HCT116 (cell line): ENCODE results near the gene OR4D2. TPM values are rescaled to one million over a fixed set of nuclear protein-coding genes. Genes with fewer than 3 reads are reported as not detected.

ENCODE experiments used
- ATAC-seq: fragments of 200-7000 bp; cut with Tn5 transposase; 2 replicates; pipeline ENCODE4 v1.9.1; 2020; ENCODE audit warnings: mild to moderate bottlenecking, moderate library complexity
- BruUV-seq: library from RNA; stranded (reverse); fragments of 400-500 nt; replicated peaks from 2 replicates; lab custom pipeline; 2021; lab: Mats Ljungman, UMichigan
- CTCF ChIA-PET: fragments of 300-600 bp; sonication (Branson Sonifier 250); formaldehyde crosslinking; loops from one replicate; lab custom pipeline; 2021; ENCODE audit warnings: antibody characterized with exemption; lab: Charles Lee
- POLR2A ChIA-PET: fragments of 300-600, 350-600 bp; sonication (Branson Sonifier 250); formaldehyde crosslinking; loops from one replicate; lab custom pipeline; 2021; ENCODE audit warnings: antibody characterized with exemption; lab: Charles Lee
- RAD21 ChIA-PET, 2 experiments: fragments of 300-600 bp; sonication (Branson Sonifier 250); formaldehyde crosslinking; loops; one replicate each; lab custom pipeline; 2023; ENCODE audit warnings: low total read pairs in 2 of 2; ENCODE audit not compliant: uncharacterized antibody in 2 of 2, unreplicated experiment in 2 of 2, low non-redundant PET in 1 of 2; lab: Charles Lee
- DNase-seq: peaks from one replicate; pipeline ENCODE4 v3.0.0-alpha.2; 2010; ENCODE audit warnings: low read depth, low spot score
- H2AFZ ChIP-seq: fragments of 200-600 bp; shearing (Covaris generic), sonication (generic); 2 replicates; pipeline ENCODE4 v1.6.1; 2017; ENCODE audit warnings: low read depth, mixed run types, mixed read lengths, antibody characterized with exemption, low read length; ENCODE audit not compliant: poor library complexity, severe bottlenecking
- H3K27ac ChIP-seq: 2 replicates; pipeline ENCODE4 v1.5.1; 2012; ENCODE audit warnings: low read depth, low read length
- H3K27me3 ChIP-seq: fragments of 200-600 bp; sonication (generic); 2 replicates; pipeline ENCODE4 v1.6.1; 2016; ENCODE audit warnings: mixed run types, low read length, mixed read lengths; ENCODE audit not compliant: insufficient read depth
- H3K36me3 ChIP-seq, 2 experiments: fragments of 200-500 bp in 1 of 2; fragments of 200-600 bp in 1 of 2; sonication (Bioruptor generic) in 1 of 2; sonication (generic) in 1 of 2; 2 replicates each; pipeline versions ENCODE4 v1.5.1 to v1.6.1; 2014 to 2016; ENCODE audit warnings: low read length in 2 of 2, inconsistent platforms in 1 of 2, mixed read lengths in 1 of 2, mixed run types in 1 of 2; ENCODE audit not compliant: insufficient read depth in 2 of 2, control insufficient read depth in 1 of 2
- H3K4me1 ChIP-seq, 2 experiments: fragments of 200-600 bp in 1 of 2; sonication (generic) in 1 of 2; 2 replicates each; pipeline versions ENCODE4 v1.5.1 to v1.6.1; 2012 to 2017; ENCODE audit warnings: low read length in 2 of 2, inconsistent platforms in 1 of 2, mild to moderate bottlenecking in 1 of 2, mixed read lengths in 1 of 2, mixed run types in 1 of 2, moderate library complexity in 1 of 2; ENCODE audit not compliant: insufficient read depth in 2 of 2, control insufficient read depth in 1 of 2
- H3K4me2 ChIP-seq: fragments of 200-600 bp; sonication (generic); 2 replicates; pipeline ENCODE4 v1.6.1; 2017; ENCODE audit warnings: mixed run types, low read length, mixed read lengths
- H3K4me3 ChIP-seq, 2 experiments: fragments of 200-600 bp in 1 of 2; sonication (generic) in 1 of 2; replicated peaks in 1 of 2; 2 replicates each; pipeline ENCODE4 v1.5.1; 2011 to 2016; ENCODE audit warnings: low read length in 2 of 2, control low read depth in 1 of 2, low read depth in 1 of 2, mild to moderate bottlenecking in 1 of 2, mixed read lengths in 1 of 2, mixed run types in 1 of 2
- H3K79me2 ChIP-seq: fragments of 200-600 bp; sonication (generic); 2 replicates; pipeline ENCODE4 v1.6.1; 2017; ENCODE audit warnings: mild to moderate bottlenecking, mixed run types, low read length, moderate library complexity, mixed read lengths; ENCODE audit not compliant: insufficient read depth
- H3K9ac ChIP-seq: fragments of 200-600 bp; sonication (generic); 2 replicates; pipeline ENCODE4 v1.6.1; 2016; ENCODE audit warnings: low read length, mixed read lengths
- H3K9me2 ChIP-seq: fragments of 200-600 bp; sonication (generic), shearing (Covaris generic); 2 replicates; pipeline ENCODE4 v1.6.1; 2017; ENCODE audit warnings: mixed run types, mild to moderate bottlenecking, moderate library complexity; ENCODE audit not compliant: insufficient read depth
- H3K9me3 ChIP-seq, 2 experiments: fragments of 200-500 bp in 1 of 2; fragments of 200-600 bp in 1 of 2; sonication (Bioruptor generic) in 1 of 2; sonication (generic) in 1 of 2; 2 replicates each; pipeline ENCODE4 v1.6.1; 2014 to 2017; ENCODE audit warnings: low read length in 2 of 2, mixed read lengths in 2 of 2, inconsistent platforms in 1 of 2, low read depth in 1 of 2, mild to moderate bottlenecking in 1 of 2, mixed run types in 1 of 2, moderate library complexity in 1 of 2; ENCODE audit not compliant: control insufficient read depth in 1 of 2, insufficient read depth in 1 of 2
- H4K20me1 ChIP-seq: fragments of 200-600 bp; sonication (generic), shearing (Covaris generic); 2 replicates; pipeline ENCODE4 v1.6.1; 2017; ENCODE audit warnings: mixed run types, mild to moderate bottlenecking, moderate library complexity; ENCODE audit not compliant: insufficient read depth
- ATF3 ChIP-seq: IDR thresholded peaks from 2 replicates; pipeline ENCODE4 v1.6.1; 2012
- CEBPB ChIP-seq: IDR thresholded peaks from 2 replicates; pipeline ENCODE4 v1.6.1; 2012; ENCODE audit warnings: low read depth
- EGR1 ChIP-seq: IDR thresholded peaks from 2 replicates; pipeline ENCODE4 v1.6.1; 2012; ENCODE audit warnings: low read depth
- ELF1 ChIP-seq: IDR thresholded peaks from 2 replicates; pipeline ENCODE4 v1.6.1; 2012; ENCODE audit warnings: low read depth, borderline replicate concordance
- JUND ChIP-seq: IDR thresholded peaks from 2 replicates; pipeline ENCODE4 v1.6.1; 2012
- RAD21 ChIP-seq: IDR thresholded peaks from 2 replicates; pipeline ENCODE4 v1.6.1; 2012; ENCODE audit warnings: low read depth, mild to moderate bottlenecking
- SP1 ChIP-seq: IDR thresholded peaks from 2 replicates; pipeline ENCODE4 v1.6.1; 2012; ENCODE audit warnings: low read depth
- SRF ChIP-seq: IDR thresholded peaks from 2 replicates; pipeline ENCODE4 v1.6.1; 2012; ENCODE audit warnings: low read depth
- TCF7L2 ChIP-seq: IDR thresholded peaks from 2 replicates; pipeline ENCODE4 v1.7.0; 2011; ENCODE audit warnings: borderline replicate concordance, inconsistent platforms; ENCODE audit not compliant: insufficient read depth, insufficient read length; ENCODE audit errors: extremely low read depth
- YY1 ChIP-seq: IDR thresholded peaks from 2 replicates; pipeline ENCODE4 v1.6.1; 2011; ENCODE audit warnings: low read length, low read depth, moderate library complexity, mild to moderate bottlenecking; ENCODE audit not compliant: insufficient replicate concordance; ENCODE audit errors: extremely low read depth
- ZFX ChIP-seq: fragments of 450-650 bp; IDR thresholded peaks from 2 replicates; pipeline ENCODE4 v1.6.1; 2017
- intact Hi-C: fragments of 100-400 bp; cut with micrococcal nuclease; formaldehyde crosslinking; loops from 2 replicates; pipeline ENCODE4 v1.10.0; 2022
- total RNA-seq: library from RNA; stranded (reverse); gene quantifications from one replicate; pipeline ENCODE4 v1.2.1, GENCODE V29; 2021; ENCODE audit not compliant: unreplicated experiment
- TF ChIP-seq, protein P1 (sequence below): IDR thresholded peaks from 2 replicates; pipeline ENCODE4 v1.6.1; 2012; ENCODE audit warnings: low read depth
- TF ChIP-seq, protein P2 (sequence below): IDR thresholded peaks from 2 replicates; pipeline ENCODE4 v1.6.1; 2011; ENCODE audit warnings: mild to moderate bottlenecking, low read length, moderate library complexity; ENCODE audit not compliant: insufficient replicate concordance; ENCODE audit errors: extremely low read depth

The OR4D2 gene
- total RNA-seq, 1 experiment from 2014 or later = not detected

DNA sequence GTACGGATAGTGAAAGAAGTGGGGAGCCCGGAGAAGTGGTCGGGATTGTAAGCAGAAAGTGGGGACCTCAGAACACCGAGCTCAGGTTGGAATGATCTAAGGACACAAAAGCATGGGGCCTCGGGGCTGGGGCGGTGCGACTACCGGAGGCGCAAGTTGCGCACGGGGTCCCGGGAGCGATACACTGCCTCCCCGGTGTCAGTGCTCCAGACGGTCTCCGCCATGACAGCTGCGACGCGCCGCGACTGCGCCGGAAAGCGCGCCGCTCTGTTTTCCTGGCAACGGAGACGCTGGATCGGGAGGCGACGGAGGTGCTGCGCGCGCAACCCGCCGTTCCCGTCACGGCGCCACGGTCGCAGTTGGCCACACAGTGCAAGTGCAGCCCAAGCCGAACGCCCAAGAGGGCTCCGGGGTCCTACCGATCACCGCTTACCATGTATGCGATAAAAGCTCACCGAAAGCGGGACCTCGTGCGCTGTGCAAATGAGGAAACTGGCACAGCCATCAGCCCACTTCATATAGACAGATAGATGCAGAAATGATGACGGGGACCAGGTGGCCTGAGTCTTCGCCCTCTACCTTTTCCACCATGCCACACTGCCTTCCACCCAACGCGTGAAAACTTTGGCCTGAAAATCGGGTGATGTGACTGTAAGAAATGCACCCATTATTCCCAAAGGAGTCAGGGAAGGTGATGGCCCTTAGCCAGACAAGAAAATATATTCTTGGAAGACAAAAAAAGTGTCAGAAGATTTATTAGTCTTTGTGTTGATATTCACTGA is 52.4 kb downstream of the OR4D2 start, which contains the start of gene MKS1 (continued):
- TF ChIP-seq, protein P1, sequence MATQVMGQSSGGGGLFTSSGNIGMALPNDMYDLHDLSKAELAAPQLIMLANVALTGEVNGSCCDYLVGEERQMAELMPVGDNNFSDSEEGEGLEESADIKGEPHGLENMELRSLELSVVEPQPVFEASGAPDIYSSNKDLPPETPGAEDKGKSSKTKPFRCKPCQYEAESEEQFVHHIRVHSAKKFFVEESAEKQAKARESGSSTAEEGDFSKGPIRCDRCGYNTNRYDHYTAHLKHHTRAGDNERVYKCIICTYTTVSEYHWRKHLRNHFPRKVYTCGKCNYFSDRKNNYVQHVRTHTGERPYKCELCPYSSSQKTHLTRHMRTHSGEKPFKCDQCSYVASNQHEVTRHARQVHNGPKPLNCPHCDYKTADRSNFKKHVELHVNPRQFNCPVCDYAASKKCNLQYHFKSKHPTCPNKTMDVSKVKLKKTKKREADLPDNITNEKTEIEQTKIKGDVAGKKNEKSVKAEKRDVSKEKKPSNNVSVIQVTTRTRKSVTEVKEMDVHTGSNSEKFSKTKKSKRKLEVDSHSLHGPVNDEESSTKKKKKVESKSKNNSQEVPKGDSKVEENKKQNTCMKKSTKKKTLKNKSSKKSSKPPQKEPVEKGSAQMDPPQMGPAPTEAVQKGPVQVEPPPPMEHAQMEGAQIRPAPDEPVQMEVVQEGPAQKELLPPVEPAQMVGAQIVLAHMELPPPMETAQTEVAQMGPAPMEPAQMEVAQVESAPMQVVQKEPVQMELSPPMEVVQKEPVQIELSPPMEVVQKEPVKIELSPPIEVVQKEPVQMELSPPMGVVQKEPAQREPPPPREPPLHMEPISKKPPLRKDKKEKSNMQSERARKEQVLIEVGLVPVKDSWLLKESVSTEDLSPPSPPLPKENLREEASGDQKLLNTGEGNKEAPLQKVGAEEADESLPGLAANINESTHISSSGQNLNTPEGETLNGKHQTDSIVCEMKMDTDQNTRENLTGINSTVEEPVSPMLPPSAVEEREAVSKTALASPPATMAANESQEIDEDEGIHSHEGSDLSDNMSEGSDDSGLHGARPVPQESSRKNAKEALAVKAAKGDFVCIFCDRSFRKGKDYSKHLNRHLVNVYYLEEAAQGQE = no peak
- TF ChIP-seq, all 23 proteins: peak for 11

GRCh38 chr17:58219789-58220183 is 53.0 kb downstream of the OR4D2 start:
- peak overlapping the region; percentile 66 to 87 for H3K4me3 ChIP-seq
- H3K9me3 ChIP-seq = no peaks in the 10 kb centered on the region
- peak overlapping the region; percentile 99 for H2AFZ ChIP-seq
- H3K27me3 ChIP-seq = no peaks in the 10 kb centered on the region
- no peaks in the 10 kb centered on the region for H3K79me2 ChIP-seq
- no TSS peak for BruUV-seq
- no peak overlapping the region; the same call in 1 of the 2 replicates for H3K27ac ChIP-seq
- H3K9me2 ChIP-seq = peaks cover 2% of the 10 kb centered on the region; the same call in 1 of the 2 replicates
- DNase-seq = no peak
- H3K4me1 ChIP-seq = peaks cover 12 to 26% of the 10 kb centered on the region in 2 experiments; a peak in 3 of 4 replicates
- H4K20me1 ChIP-seq = no peaks in the 10 kb centered on the region
- ChIA-PET CTCF (interaction anchor here (0.6 to 5.1 kb wide), 3 partner anchors 10 to 30 kb away, joined by 3 to 36 read pairs (median 3); no protein-coding TSS in a partner anchor), POLR2A (interaction anchor here (1.0 to 1.6 kb wide), 3 partner anchors 17 to 412 kb away, joined by 3 to 4 read pairs (median 4); no protein-coding TSS in a partner anchor), RAD21 (no interaction called here)
- peak overlapping the region; percentile 73 for H3K9ac ChIP-seq
- intact Hi-C loops = no loop called here
- H3K36me3 ChIP-seq = no peaks in the 10 kb centered on the region
- no peak for ATAC-seq
- peak overlapping the region; percentile 76 for H3K4me2 ChIP-seq
- no peak for TF ChIP-seq YY1
- no peak for TF ChIP-seq TCF7L2
- no peak for TF ChIP-seq ELF1
- TF ChIP-seq JUND = no peak
- TF ChIP-seq SP1 = no peak
- no peak for TF ChIP-seq SRF
- TF ChIP-seq, protein P2, sequence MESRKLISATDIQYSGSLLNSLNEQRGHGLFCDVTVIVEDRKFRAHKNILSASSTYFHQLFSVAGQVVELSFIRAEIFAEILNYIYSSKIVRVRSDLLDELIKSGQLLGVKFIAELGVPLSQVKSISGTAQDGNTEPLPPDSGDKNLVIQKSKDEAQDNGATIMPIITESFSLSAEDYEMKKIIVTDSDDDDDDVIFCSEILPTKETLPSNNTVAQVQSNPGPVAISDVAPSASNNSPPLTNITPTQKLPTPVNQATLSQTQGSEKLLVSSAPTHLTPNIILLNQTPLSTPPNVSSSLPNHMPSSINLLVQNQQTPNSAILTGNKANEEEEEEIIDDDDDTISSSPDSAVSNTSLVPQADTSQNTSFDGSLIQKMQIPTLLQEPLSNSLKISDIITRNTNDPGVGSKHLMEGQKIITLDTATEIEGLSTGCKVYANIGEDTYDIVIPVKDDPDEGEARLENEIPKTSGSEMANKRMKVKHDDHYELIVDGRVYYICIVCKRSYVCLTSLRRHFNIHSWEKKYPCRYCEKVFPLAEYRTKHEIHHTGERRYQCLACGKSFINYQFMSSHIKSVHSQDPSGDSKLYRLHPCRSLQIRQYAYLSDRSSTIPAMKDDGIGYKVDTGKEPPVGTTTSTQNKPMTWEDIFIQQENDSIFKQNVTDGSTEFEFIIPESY = no peak
- no peak for TF ChIP-seq EGR1
- TF ChIP-seq ATF3 = no peak
- no peak for TF ChIP-seq RAD21
- TF ChIP-seq, protein P1 = no peak
- TF ChIP-seq CEBPB = no peak
- TF ChIP-seq ZFX = no peak
